ENCODE results near the gene SAMD14.

DNA sequence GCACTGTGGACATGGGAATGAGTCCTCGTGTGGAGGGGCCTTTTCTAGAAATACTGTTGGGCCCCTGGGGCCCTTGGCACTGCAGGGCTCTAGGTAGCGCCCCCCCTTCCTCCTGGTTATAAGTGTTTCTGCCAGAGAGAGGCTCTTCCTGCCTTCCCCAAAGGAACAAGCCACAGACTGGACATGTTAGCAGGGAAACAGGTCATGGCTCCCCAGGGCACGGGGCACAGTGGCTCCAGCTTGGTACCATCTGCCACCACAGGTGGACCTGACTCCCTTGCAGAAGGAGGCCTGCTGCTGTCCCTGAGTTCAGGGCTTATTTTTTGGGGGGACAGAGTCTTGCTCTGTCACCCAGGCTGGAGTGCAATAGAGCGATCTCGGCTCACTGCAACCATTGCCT, 26.0 kb downstream of the SAMD14 start:
- TF ChIP-seq, protein P1, sequence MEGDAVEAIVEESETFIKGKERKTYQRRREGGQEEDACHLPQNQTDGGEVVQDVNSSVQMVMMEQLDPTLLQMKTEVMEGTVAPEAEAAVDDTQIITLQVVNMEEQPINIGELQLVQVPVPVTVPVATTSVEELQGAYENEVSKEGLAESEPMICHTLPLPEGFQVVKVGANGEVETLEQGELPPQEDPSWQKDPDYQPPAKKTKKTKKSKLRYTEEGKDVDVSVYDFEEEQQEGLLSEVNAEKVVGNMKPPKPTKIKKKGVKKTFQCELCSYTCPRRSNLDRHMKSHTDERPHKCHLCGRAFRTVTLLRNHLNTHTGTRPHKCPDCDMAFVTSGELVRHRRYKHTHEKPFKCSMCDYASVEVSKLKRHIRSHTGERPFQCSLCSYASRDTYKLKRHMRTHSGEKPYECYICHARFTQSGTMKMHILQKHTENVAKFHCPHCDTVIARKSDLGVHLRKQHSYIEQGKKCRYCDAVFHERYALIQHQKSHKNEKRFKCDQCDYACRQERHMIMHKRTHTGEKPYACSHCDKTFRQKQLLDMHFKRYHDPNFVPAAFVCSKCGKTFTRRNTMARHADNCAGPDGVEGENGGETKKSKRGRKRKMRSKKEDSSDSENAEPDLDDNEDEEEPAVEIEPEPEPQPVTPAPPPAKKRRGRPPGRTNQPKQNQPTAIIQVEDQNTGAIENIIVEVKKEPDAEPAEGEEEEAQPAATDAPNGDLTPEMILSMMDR (IDR thresholded peaks at IDR 0.05 in 4 of 5, conservative IDR thresholded peaks at IDR 0.05 in 1 of 5), result no peak
- no peak for TF ChIP-seq POLR2A (IDR thresholded peaks at IDR 0.05)
